ENCODE measurements around the gene FAM53A.

- TF ChIP-seq CTCF (IDR thresholded peaks at IDR 0.05) (no peak), POLR2A (IDR thresholded peaks at IDR 0.05) (no peak)
Observed at GRCh38 chr4:1675802-1676137, 8.3 kb downstream of the FAM53A start.
